Left lung (tissue), 10 donors: ENCODE measurements around the gene COP1. TPM values are rescaled to one million over a fixed set of nuclear protein-coding genes. Genes with fewer than 3 reads are reported as not detected.

Experiments used
- ATAC-seq: fragments of 200-7000 bp; cut with Tn5 transposase; one replicate; pipeline ENCODE4 v1.9.1; 2020; ENCODE audit warnings: moderate library complexity
- DNase-seq, 4 donors: peaks; one replicate each; pipeline ENCODE4 v3.0.0-alpha.2; 2013 to 2020
- H3K27ac ChIP-seq, 2 donors: fragments of 200-600 bp; sonication (generic) in 1 of 2; one replicate each; pipeline versions ENCODE4 v1.5.0 to v1.8.0; 2020 to 2021
- H3K27me3 ChIP-seq, 2 donors: fragments of 200-600 bp; sonication (generic) in 1 of 2; one replicate each; pipeline versions ENCODE4 v1.5.0 to v1.8.0; 2020 to 2021
- H3K36me3 ChIP-seq, 2 donors: fragments of 200-600 bp; sonication (generic) in 1 of 2; one replicate each; pipeline versions ENCODE4 v1.5.0 to v1.8.0; 2020 to 2021
- H3K4me1 ChIP-seq, 2 donors: fragments of 200-600 bp; one replicate each; pipeline ENCODE4 v1.8.0; 2021
- H3K4me3 ChIP-seq, 2 donors: fragments of 200-600 bp; sonication (generic) in 1 of 2; one replicate each; pipeline versions ENCODE4 v1.5.0 to v1.8.0; 2020 to 2021; ENCODE audit warnings: mild to moderate bottlenecking in 1 of 2
- H3K9me3 ChIP-seq, 2 donors: fragments of 200-600 bp; sonication (generic) in 1 of 2; one replicate each; pipeline versions ENCODE4 v1.5.0 to v1.8.0; 2020 to 2021
- CTCF ChIP-seq, 2 donors: fragments of 200-600 bp; sonication (generic) in 1 of 2; IDR thresholded peaks; one replicate each; pipeline versions ENCODE4 v1.5.0 to v1.8.0; 2021; ENCODE audit warnings: antibody characterized with exemption in 2 of 2
- intact Hi-C, 2 donors: fragments of 100-400 bp; cut with DNase I; formaldehyde crosslinking; loops; one replicate each; pipeline versions ENCODE4 v1.11.2 to v1.14.2; 2022
- polyA plus RNA-seq, 6 donors: library from polyadenylated mRNA; unstranded; fragments of 120-200 nt; gene quantifications; one replicate each; pipeline ENCODE4 v1.2.1, GENCODE V29; 2013; ENCODE audit not compliant: insufficient read length in 6 of 6
- total RNA-seq, 2 donors: library from RNA; stranded (reverse); fragmentation: NEBNext Ultra II Directional; extraction: Animal tissue kit (Norgen Biotek cat#: 25700); gene quantifications; one replicate each; pipeline ENCODE4 v1.2.1, GENCODE V29; 2021
- donor health status: DM: no; HTN: yes; CAD: no.
- donor health status: DM: no; HTN: no; CAD: no.

COP1 gene
- total and polyA plus RNA-seq, 8 donors: 42.5 to 64.3 (median 57.7) TPM

DNA sequence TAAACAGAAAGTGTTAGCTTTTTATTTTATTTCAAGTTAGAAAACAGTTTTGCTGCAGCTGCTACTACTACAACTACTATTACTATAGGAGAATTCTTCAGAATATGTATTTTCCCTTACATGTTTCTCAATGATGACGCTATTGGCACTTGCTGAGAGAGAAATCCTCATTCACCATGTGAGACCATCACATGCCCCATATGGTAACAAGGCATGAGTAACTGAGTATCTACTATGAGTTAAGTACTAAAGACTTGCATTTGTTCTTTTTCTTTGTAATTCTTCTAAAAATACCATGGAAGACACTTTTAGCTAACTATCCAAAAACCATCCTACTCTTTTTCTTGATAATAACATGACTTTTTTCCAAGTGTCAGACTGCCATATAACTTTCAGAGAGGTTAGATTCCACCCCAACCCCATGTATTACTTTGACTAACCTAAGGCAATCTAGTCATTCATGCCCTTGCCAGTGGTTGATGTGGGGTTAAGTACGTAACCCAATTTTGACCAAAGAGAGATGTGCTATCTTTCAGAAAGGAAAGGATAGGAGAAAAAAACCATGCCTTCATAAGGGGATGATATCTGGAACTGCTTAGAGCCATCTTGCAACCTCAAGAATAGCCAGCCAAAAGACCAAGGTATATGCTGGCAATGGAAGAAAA, 42.9 kb downstream of the COP1 start:
- DNase-seq: no peak
- intact Hi-C loops: no loop called here
- peaks cover 0 to 40% of the 10 kb centered on the region in 2 donors for H3K36me3 ChIP-seq
- H3K27me3 ChIP-seq: no peaks in the 10 kb centered on the region
- ATAC-seq: no peak
- no peak overlapping the region for H3K27ac ChIP-seq
- no peaks in the 10 kb centered on the region for H3K4me1 ChIP-seq
- TF ChIP-seq CTCF (IDR thresholded peaks at IDR 0.05): no peak
- no peaks in the 10 kb centered on the region for H3K9me3 ChIP-seq
- H3K4me3 ChIP-seq: no peak overlapping the region

- H3K27ac ChIP-seq: no peak overlapping the region
- no peak for TF ChIP-seq CTCF (IDR thresholded peaks at IDR 0.05)
- no peaks in the 10 kb centered on the region for H3K4me1 ChIP-seq
- peaks cover 0 to 51% of the 10 kb centered on the region in 2 donors for H3K36me3 ChIP-seq
- peaks cover 0 to 19% of the 10 kb centered on the region in 2 donors for H3K9me3 ChIP-seq
- ATAC-seq (no peak), DNase-seq (no peak)
- no peak overlapping the region for H3K4me3 ChIP-seq
- H3K27me3 ChIP-seq: no peaks in the 10 kb centered on the region
- intact Hi-C loops: no loop called here
Measured at GRCh38 chr1:176159993-176160392, 47.1 kb downstream of the COP1 start.

DNA sequence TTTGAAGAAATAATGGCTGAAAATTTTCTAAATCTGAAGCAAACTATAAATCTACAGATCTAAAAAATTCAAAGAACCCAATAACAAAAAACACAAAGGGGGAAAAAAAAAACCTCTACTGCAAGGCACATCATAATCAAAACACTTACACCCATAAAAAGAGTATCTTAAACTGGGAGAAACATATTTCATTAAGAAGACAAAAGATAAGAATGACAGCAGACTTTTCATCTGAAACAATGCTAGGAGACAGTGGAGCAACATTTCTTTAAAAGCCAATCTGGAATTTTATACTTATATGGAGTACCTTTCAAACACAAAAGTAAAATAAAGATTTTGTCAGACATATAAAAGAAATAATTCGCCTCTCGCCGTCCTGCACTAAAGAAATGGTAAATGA, 49.1 kb downstream of the COP1 start:
- H3K36me3 ChIP-seq: peaks cover 0 to 56% of the 10 kb centered on the region in 2 donors
- H3K4me3 ChIP-seq: no peak overlapping the region
- intact Hi-C loops: no loop called here
- no peak for TF ChIP-seq CTCF (IDR thresholded peaks at IDR 0.05)
- H3K27ac ChIP-seq: no peak overlapping the region
- ATAC-seq: no peak
- no peak for DNase-seq
- H3K4me1 ChIP-seq: no peaks in the 10 kb centered on the region
- H3K27me3 ChIP-seq: no peaks in the 10 kb centered on the region
- H3K9me3 ChIP-seq: peaks cover 0 to 19% of the 10 kb centered on the region in 2 donors

- Histone ChIP-seq H3K27me3 (no peaks in the 10 kb centered on the region), H3K27ac (no peak overlapping the region), H3K36me3 (peaks cover 0 to 39% of the 10 kb centered on the region in 2 donors), H3K4me1 (no peaks in the 10 kb centered on the region), H3K4me3 (no peak overlapping the region), H3K9me3 (no peaks in the 10 kb centered on the region)
- intact Hi-C loops: no loop called here
- no peak for DNase-seq
- no peak for TF ChIP-seq CTCF (IDR thresholded peaks at IDR 0.05)
- no peak for ATAC-seq
Measured at GRCh38 chr1:176149939-176150807, 56.9 kb downstream of the COP1 start.

GRCh38 chr1:176144526-176144925, 62.6 kb downstream of the COP1 start:
- Histone ChIP-seq H3K27me3 (no peaks in the 10 kb centered on the region), H3K27ac (no peak overlapping the region), H3K36me3 (peaks cover 0 to 20% of the 10 kb centered on the region in 2 donors), H3K4me3 (no peak overlapping the region), H3K4me1 (no peaks in the 10 kb centered on the region), H3K9me3 (no peaks in the 10 kb centered on the region)
- no peak for DNase-seq
- intact Hi-C loops: no loop called here
- no peak for TF ChIP-seq CTCF (IDR thresholded peaks at IDR 0.05)
- ATAC-seq: no peak
